ENCODE measurements around the gene SVEP1.
"Not testable (repeated sequence)": the region's sequence is repeated elsewhere in the genome, so short reads cannot be mapped to it uniquely, and the experiment has no call there.

The SVEP1 gene

GRCh38 chr9:110382731-110383130 is 196.8 kb downstream of the SVEP1 start:
- no peaks in the 10 kb centered on the region for H3K4me1 Mint-ChIP-seq (ENCODE audit: low read depth)
- peaks cover 6% of the 10 kb centered on the region for H3K27me3 Mint-ChIP-seq (ENCODE audit: low read depth)
- no peaks in the 10 kb centered on the region for H3K36me3 Mint-ChIP-seq (ENCODE audit: low read depth)
- no peaks in the 10 kb centered on the region for H3K9me3 Mint-ChIP-seq
- H3K4me3 Mint-ChIP-seq = no peak overlapping the region
- no peak for DNase-seq (ENCODE audit: low spot score)
- no peak overlapping the region for H3K27ac Mint-ChIP-seq

DNA sequence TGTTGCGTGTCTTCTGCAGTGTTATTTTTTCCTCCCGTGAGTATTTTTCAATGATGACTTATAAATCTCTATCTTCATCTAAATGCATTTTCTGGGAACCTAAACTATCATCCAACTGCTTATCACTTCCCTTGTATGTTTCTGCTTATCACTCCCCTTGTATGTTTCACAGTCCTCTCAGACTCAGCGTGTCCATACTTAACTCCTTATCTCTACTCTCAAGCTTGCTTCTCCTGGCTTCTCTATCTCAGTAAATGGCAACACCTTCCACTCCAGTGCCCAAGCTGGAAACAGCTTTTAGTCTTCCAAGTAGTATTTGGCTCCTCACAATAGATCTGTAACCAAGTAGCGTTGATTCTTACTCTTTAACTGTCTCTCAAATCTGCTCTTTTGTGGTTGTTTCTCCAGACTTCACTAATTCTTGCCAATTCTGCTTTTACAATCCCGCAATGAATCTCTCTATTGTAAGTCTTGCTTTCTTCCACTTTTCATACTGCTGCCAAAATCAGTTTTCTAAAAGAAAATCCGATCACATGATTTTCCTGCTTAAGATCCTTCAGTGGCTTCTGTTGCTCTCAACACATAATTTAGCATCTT is 208.0 kb downstream of the SVEP1 start:
- Mint-ChIP-seq H3K27ac (no peak overlapping the region), H3K4me1 (ENCODE audit: low read depth) (no peaks in the 10 kb centered on the region), H3K9me3 (no peaks in the 10 kb centered on the region), H3K27me3 (ENCODE audit: low read depth) (no peaks in the 10 kb centered on the region), H3K36me3 (ENCODE audit: low read depth) (no peaks in the 10 kb centered on the region), H3K4me3 (no peak overlapping the region)
- no peak for DNase-seq (ENCODE audit: low spot score)

GRCh38 chr9:110370315-110370714 is 209.2 kb downstream of the SVEP1 start:
- H3K27me3 Mint-ChIP-seq (ENCODE audit: low read depth) = peaks cover 2% of the 10 kb centered on the region
- H3K4me1 Mint-ChIP-seq (ENCODE audit: low read depth) = no peaks in the 10 kb centered on the region
- no peak overlapping the region for H3K4me3 Mint-ChIP-seq
- H3K9me3 Mint-ChIP-seq = no peaks in the 10 kb centered on the region
- DNase-seq (ENCODE audit: low spot score) = no peak
- no peaks in the 10 kb centered on the region for H3K36me3 Mint-ChIP-seq (ENCODE audit: low read depth)
- no peak overlapping the region for H3K27ac Mint-ChIP-seq

DNA sequence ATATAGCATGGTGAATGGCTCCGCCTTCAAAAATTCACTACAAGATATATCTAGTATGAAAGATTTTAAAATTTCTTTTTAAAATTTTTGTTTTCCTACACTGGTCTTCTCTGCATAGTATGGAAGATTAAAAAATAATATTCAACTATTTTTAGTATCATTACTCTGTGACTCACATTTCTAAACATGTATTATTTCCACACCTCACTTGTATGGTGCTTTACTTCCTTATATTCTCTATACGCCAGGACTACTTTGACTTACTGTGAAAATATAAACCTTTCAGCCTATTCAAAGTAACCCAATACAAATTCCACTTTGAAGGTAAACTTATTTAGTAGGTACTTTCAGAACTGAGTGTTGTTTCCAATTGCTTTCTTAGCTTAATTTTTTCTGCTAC is 215.1 kb downstream of the SVEP1 start:
- Mint-ChIP-seq H3K4me3 (no peak overlapping the region), H3K36me3 (ENCODE audit: low read depth) (no peaks in the 10 kb centered on the region)

DNA sequence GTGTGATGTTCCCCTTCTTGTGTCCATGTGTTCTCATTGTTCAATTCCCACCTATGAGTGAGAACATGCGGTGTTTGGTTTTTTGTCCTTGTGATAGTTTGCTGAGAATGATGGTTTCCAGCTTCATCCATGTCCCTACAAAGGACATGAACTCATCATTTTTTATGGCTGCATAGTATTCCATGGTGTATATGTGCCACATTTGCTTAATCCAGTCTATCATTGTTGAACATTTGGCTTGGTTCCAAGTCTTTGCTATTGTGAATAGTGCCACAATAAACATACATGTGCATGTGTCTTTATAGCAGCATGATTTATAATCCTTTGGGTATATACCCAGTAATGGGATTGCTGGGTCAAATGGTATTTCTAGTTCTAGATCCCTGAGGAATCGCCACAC is 220.5 kb downstream of the SVEP1 start:
- not testable (repeated sequence) for H3K27me3 Mint-ChIP-seq (ENCODE audit: low read depth); H3K27ac Mint-ChIP-seq; H3K4me1 Mint-ChIP-seq (ENCODE audit: low read depth); H3K9me3 Mint-ChIP-seq; H3K4me3 Mint-ChIP-seq; H3K36me3 Mint-ChIP-seq (ENCODE audit: low read depth); DNase-seq (ENCODE audit: low spot score)

More for the DNA sequence above, 215.1 kb downstream of the SVEP1 start:
- no peak for DNase-seq (ENCODE audit: low spot score)
- H3K27me3 Mint-ChIP-seq (ENCODE audit: low read depth) = peaks cover 2% of the 10 kb centered on the region
- H3K4me1 Mint-ChIP-seq (ENCODE audit: low read depth) = no peaks in the 10 kb centered on the region
- no peak overlapping the region for H3K27ac Mint-ChIP-seq
- no peaks in the 10 kb centered on the region for H3K9me3 Mint-ChIP-seq

DNA sequence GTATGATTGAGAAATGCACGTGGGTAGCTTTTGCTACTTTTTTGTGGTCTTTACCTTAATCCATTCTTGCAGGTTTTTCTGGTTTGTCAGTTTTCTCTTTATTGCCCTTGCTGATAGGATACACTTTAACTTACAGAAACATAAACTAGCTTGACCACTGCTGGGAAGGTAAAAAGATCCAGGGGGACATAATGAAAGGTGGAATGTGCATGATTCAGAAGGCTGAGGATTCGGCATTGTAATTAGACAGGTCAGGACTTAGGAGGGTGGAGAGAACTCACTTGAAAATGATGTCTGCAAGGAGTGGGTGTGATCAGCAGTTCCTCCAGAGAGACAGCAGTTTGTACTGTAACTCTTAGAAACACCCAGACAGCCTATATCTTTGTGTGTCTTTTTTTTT is 222.0 kb downstream of the SVEP1 start:
- Mint-ChIP-seq H3K27ac (no peak overlapping the region), H3K9me3 (no peaks in the 10 kb centered on the region), H3K36me3 (ENCODE audit: low read depth) (no peaks in the 10 kb centered on the region), H3K4me3 (no peak overlapping the region), H3K4me1 (ENCODE audit: low read depth) (peaks cover 4% of the 10 kb centered on the region), H3K27me3 (ENCODE audit: low read depth) (no peaks in the 10 kb centered on the region)
- DNase-seq (ENCODE audit: low spot score) = no peak

- peaks cover 4% of the 10 kb centered on the region for H3K4me1 Mint-ChIP-seq (ENCODE audit: low read depth)
- H3K9me3 Mint-ChIP-seq = no peaks in the 10 kb centered on the region
- no peak overlapping the region for H3K27ac Mint-ChIP-seq
- no peaks in the 10 kb centered on the region for H3K36me3 Mint-ChIP-seq (ENCODE audit: low read depth)
- no peak for DNase-seq (ENCODE audit: low spot score)
- H3K4me3 Mint-ChIP-seq = no peak overlapping the region
- H3K27me3 Mint-ChIP-seq (ENCODE audit: low read depth) = no peaks in the 10 kb centered on the region
Observed at GRCh38 chr9:110356639-110357395, 222.7 kb downstream of the SVEP1 start.

- H3K9me3 Mint-ChIP-seq = no peaks in the 10 kb centered on the region
- no peak overlapping the region for H3K27ac Mint-ChIP-seq
- peaks cover 4% of the 10 kb centered on the region for H3K4me1 Mint-ChIP-seq (ENCODE audit: low read depth)
- H3K36me3 Mint-ChIP-seq (ENCODE audit: low read depth) = no peaks in the 10 kb centered on the region
- H3K27me3 Mint-ChIP-seq (ENCODE audit: low read depth) = no peaks in the 10 kb centered on the region
- DNase-seq (ENCODE audit: low spot score) = no peak
- no peak overlapping the region for H3K4me3 Mint-ChIP-seq
Observed at GRCh38 chr9:110355911-110356310, 223.6 kb downstream of the SVEP1 start.

DNA sequence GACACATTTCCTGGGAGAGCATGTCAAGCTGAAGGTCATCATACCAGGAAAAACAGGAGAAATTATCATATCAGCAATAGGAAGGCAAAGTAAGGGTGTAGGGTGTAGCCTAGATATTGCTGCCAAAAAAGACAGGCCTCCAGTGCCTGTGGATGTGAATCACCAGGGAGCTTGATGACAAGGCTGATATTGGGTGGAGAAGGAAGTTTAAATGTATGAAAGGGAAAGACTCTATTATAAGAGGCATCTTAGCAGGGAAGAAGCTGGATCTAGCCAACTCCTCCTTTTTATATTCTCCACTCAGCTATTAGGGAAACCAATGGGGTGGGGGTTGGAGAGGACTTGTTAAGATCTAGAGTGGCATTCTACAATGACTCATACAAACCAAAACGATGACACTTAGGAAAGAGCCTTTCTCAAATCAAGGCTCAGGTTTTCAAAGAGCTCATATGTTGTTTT is 228.5 kb downstream of the SVEP1 start:
- DNase-seq (ENCODE audit: low spot score) = no peak
- no peaks in the 10 kb centered on the region for H3K9me3 Mint-ChIP-seq
- no peaks in the 10 kb centered on the region for H3K36me3 Mint-ChIP-seq (ENCODE audit: low read depth)

DNA sequence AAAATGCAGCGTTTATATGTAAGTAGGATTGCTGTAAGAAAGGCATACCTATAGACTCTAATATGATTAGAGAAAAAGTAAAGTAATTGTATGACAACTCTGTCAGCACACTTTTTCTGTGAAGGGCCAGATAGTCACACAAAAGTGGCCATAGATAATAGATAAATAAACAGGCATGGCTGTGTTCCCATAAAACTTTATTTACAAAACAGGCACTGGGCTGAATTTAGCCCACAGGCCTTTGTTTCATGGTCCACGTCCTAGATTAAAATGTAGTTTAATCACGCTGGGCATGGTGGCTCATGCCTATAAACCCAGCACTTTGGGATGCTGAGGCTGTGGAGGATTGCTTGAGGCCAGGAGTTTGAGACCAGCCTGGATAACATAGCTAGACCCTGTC is 233.2 kb downstream of the SVEP1 start:
- H3K4me3 Mint-ChIP-seq = no peak overlapping the region
- H3K27ac Mint-ChIP-seq = no peak overlapping the region
- no peaks in the 10 kb centered on the region for H3K36me3 Mint-ChIP-seq (ENCODE audit: low read depth)
- H3K9me3 Mint-ChIP-seq = no peaks in the 10 kb centered on the region
- H3K27me3 Mint-ChIP-seq (ENCODE audit: low read depth) = no peaks in the 10 kb centered on the region
- no peaks in the 10 kb centered on the region for H3K4me1 Mint-ChIP-seq (ENCODE audit: low read depth)
- no peak for DNase-seq (ENCODE audit: low spot score)

More for the DNA sequence above, 228.5 kb downstream of the SVEP1 start:
- no peaks in the 10 kb centered on the region for H3K27me3 Mint-ChIP-seq (ENCODE audit: low read depth)
- no peak overlapping the region for H3K4me3 Mint-ChIP-seq
- peaks cover 3% of the 10 kb centered on the region for H3K4me1 Mint-ChIP-seq (ENCODE audit: low read depth)
- H3K27ac Mint-ChIP-seq = no peak overlapping the region

GRCh38 chr9:110344821-110345220 is 234.7 kb downstream of the SVEP1 start:
- Mint-ChIP-seq H3K27ac (no peak overlapping the region), H3K9me3 (no peaks in the 10 kb centered on the region), H3K36me3 (ENCODE audit: low read depth) (no peaks in the 10 kb centered on the region), H3K4me3 (no peak overlapping the region), H3K27me3 (ENCODE audit: low read depth) (no peaks in the 10 kb centered on the region), H3K4me1 (ENCODE audit: low read depth) (no peaks in the 10 kb centered on the region)
- DNase-seq (ENCODE audit: low spot score) = no peak

DNA sequence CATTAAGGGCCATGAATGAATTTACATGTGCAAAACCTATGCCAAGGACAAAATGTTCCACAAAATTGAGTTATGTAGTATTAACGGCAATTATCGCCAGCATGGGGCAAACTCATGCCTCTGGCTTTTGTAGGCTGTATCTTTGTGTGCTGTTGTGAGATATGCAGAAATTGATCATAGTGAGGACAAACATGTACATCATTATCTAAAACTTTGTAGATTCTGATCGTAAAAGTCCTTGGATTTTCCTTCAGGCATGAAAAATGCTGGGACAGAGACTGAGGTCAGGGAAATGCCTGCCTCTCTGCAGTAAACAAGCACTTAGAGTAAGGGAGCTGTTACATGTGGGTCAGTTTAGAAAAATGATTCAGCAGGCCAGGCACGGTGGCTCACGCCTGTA is 236.0 kb downstream of the SVEP1 start:
- H3K27ac Mint-ChIP-seq = no peak overlapping the region
- no peaks in the 10 kb centered on the region for H3K27me3 Mint-ChIP-seq (ENCODE audit: low read depth)
- H3K4me1 Mint-ChIP-seq (ENCODE audit: low read depth) = no peaks in the 10 kb centered on the region
- no peak overlapping the region for H3K4me3 Mint-ChIP-seq
- DNase-seq (ENCODE audit: low spot score) = no peak
- H3K9me3 Mint-ChIP-seq = no peaks in the 10 kb centered on the region
- no peaks in the 10 kb centered on the region for H3K36me3 Mint-ChIP-seq (ENCODE audit: low read depth)

- no peaks in the 10 kb centered on the region for H3K9me3 Mint-ChIP-seq
Observed at GRCh38 chr9:110340306-110340705, 239.2 kb downstream of the SVEP1 start.

DNA sequence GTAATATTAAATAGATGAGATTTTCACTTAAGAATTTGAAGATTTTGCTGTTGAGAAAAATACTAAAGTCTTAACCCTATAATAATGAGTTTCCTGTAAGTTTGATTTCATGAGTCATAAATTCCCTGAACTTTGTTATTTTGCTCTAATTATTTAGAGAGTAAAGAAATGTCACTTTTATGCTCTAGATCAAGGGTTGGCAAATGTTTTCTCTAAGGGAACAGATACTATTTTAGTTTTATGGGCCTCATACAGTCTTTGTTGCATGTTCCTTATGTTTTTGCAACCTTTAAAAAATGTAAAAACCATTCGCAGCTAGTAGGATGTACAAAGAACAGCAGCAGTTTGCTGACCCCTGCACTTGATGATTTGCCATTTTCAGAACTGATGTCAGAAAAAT is 241.4 kb downstream of the SVEP1 start:
- H3K27ac Mint-ChIP-seq = no peak overlapping the region
- H3K4me3 Mint-ChIP-seq = no peak overlapping the region
- DNase-seq (ENCODE audit: low spot score) = no peak
- H3K9me3 Mint-ChIP-seq = no peaks in the 10 kb centered on the region
- no peaks in the 10 kb centered on the region for H3K27me3 Mint-ChIP-seq (ENCODE audit: low read depth)
- peaks cover 2% of the 10 kb centered on the region for H3K4me1 Mint-ChIP-seq (ENCODE audit: low read depth)
- H3K36me3 Mint-ChIP-seq (ENCODE audit: low read depth) = no peaks in the 10 kb centered on the region

More at GRCh38 chr9:110340306-110340705, 239.2 kb downstream of the SVEP1 start:
- Mint-ChIP-seq H3K27me3 (ENCODE audit: low read depth) (no peaks in the 10 kb centered on the region), H3K4me3 (no peak overlapping the region), H3K4me1 (ENCODE audit: low read depth) (no peaks in the 10 kb centered on the region), H3K36me3 (ENCODE audit: low read depth) (no peaks in the 10 kb centered on the region), H3K27ac (no peak overlapping the region)
- DNase-seq (ENCODE audit: low spot score) = no peak

DNA sequence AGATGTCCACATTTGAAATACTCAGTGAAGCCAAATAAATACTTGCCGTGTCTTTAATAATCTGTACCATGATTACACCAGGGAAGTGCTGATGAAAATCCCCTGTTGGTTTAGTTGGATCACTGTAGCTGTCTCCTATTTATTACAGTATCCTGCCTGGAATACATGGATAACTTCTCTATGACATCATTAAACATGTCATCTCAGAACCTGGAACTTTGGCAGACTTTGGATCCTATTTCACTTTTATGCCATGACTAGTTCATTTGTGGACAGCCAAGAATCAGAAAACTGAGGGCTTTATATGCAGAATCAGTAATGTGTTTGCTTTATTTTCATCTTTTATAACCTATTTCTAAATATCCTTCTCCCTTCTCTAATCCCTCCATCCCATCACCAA is 241.8 kb downstream of the SVEP1 start, which contains the start of gene TXNDC8:
TXNDC8 (minus strand) TSS at position 137 of the 400 bp plus-strand sequence.
- Mint-ChIP-seq H3K36me3 (ENCODE audit: low read depth) (no peaks in the 10 kb centered on the region), H3K9me3 (no peaks in the 10 kb centered on the region), H3K4me1 (ENCODE audit: low read depth) (peaks cover 2% of the 10 kb centered on the region), H3K4me3 (no peak within 1 kb of the TSS), H3K27me3 (ENCODE audit: low read depth) (no peaks in the 10 kb centered on the region), H3K27ac (no peak within 1 kb of the TSS)
- no peak for DNase-seq (ENCODE audit: low spot score)

Measured in T-helper 2 cell treated with Interferon-gamma antibody and Interleukin-4, amounts not matched to agents 5 μg/mL and 100 μg/mL, for 36 hours (primary cell).